Stomach (tissue), 9 donors: ENCODE measurements around the gene FADS6. TPM values are rescaled to one million over a fixed set of nuclear protein-coding genes. Genes with fewer than 3 reads are reported as not detected.

Experiments
- DNase-seq, 2 donors: peaks; one replicate each; pipeline versions ENCODE4 v3.0.0 to v3.0.0-alpha.2; 2013 to 2019
- H3K27ac ChIP-seq, 5 donors: fragments of 200-600 bp in 4 of 5; sonication (generic) in 4 of 5; one replicate each; pipeline ENCODE4 v1.5.1; 2013 to 2019; ENCODE audit warnings: mild to moderate bottlenecking in 1 of 5, moderate library complexity in 1 of 5
- H3K27me3 ChIP-seq, 3 donors: fragments of 200-600 bp; sonication (generic); one replicate each; pipeline ENCODE4 v1.5.1; 2017 to 2019; ENCODE audit warnings: mixed run types in 1 of 3
- H3K36me3 ChIP-seq, 4 donors: fragments of 200-600 bp; sonication (generic); 1 replicate in 3 of 4; 2 replicates in 1 of 4; pipeline ENCODE4 v1.5.1; 2016 to 2019
- H3K4me1 ChIP-seq, 4 donors: fragments of 200-600 bp; sonication (generic); one replicate each; pipeline ENCODE4 v1.5.1; 2016 to 2019
- H3K4me3 ChIP-seq, 4 donors: fragments of 200-600 bp; sonication (generic) in 3 of 4; one replicate each; pipeline ENCODE4 v1.5.1; 2016 to 2019; ENCODE audit warnings: mild to moderate bottlenecking in 1 of 4
- H3K9me3 ChIP-seq, 4 donors: fragments of 200-600 bp; sonication (generic); one replicate each; pipeline ENCODE4 v1.5.1; 2016 to 2019
- CTCF ChIP-seq, 7 experiments: fragments of 450-650 bp in 4 of 7; fragments of 200-600 bp in 3 of 7; sonication (generic) in 3 of 7; IDR thresholded peaks; one replicate each; pipeline ENCODE4 v1.5.1; 2016 to 2019; ENCODE audit warnings: antibody characterized with exemption in 7 of 7, control low read depth in 2 of 7, mild to moderate bottlenecking in 1 of 7
- EP300 ChIP-seq: sonication (generic); formaldehyde crosslinking; IDR thresholded peaks from one replicate; pipeline ENCODE4 v1.6.1; 2017; ENCODE audit warnings: antibody characterized with exemption
- POLR2A ChIP-seq, 4 donors: fragments of 450-650 bp; IDR thresholded peaks; one replicate each; pipeline ENCODE4 v1.6.1; 2016; ENCODE audit warnings: antibody characterized with exemption in 4 of 4, control low read depth in 2 of 4, mild to moderate bottlenecking in 1 of 4, moderate library complexity in 1 of 4
- POLR2AphosphoS5 ChIP-seq, 3 donors: sonication (generic); formaldehyde crosslinking; IDR thresholded peaks; one replicate each; pipeline ENCODE4 v1.6.1; 2016; ENCODE audit warnings: antibody characterized with exemption in 3 of 3
- WGBS, 5 donors: extraction: QIAGEN DNeasy Blood & Tissue Kit in 3 of 5; methylation state at CpG; one replicate each; pipeline versions ENCODE4 v1.1.5 to v1.1.7; 2013 to 2018; 5-methylcytosine and 5-hydroxymethylcytosine counted together
- intact Hi-C: fragments of 100-400 bp; cut with DNase I; formaldehyde crosslinking; loops from one replicate; pipeline ENCODE4 v1.15.1; 2023; ENCODE audit warnings: low total_unique reads
- polyA plus RNA-seq, 3 donors: library from polyadenylated mRNA; stranded (reverse); fragments of 200-250 nt; gene quantifications; one replicate each; pipeline ENCODE4 v1.2.3, GENCODE V29; 2013
- total RNA-seq, 5 donors: library from RNA; depleted of rRNA; stranded (reverse); fragments of >200 nt; gene quantifications; one replicate each; pipeline versions ENCODE4 v1.1.0 to v1.2.3, GENCODE V29; 2014 to 2016
- donor health status: healthy with polysubstance abuse.
- donor health status: Bipolar disorder and iron deficiency.
- donor health status: healthy.

The FADS6 gene
- total and polyA plus RNA-seq, 8 donors, result 0.50 to 1.8 TPM; not detected in 6

DNA sequence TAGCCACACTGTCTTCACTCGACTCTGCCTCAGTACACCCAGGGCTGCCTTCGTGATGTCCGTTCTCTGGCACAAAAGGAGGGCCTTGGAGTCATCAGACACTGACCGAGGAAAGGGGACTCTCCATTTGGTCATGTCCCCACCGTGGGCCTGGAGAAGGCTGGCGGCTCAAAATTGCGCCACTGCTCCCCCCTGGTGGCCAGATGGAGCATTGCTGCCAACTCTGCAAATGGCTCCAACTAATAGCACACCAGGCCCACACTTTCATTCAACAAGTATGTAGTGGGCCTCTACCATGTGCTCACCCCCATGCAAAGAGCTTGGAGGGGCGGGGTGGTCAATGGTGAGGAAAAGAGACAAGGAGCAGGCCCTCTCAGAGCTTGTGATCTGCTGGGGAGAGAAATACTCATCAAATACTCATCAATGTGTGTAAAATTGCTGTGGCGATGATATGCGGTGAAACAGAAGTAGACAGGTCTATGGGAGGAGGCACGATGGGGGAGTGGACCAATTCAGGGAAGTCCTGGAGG is 28.5 kb downstream of the FADS6 start:
- peaks cover 22 to 31% (median 24%) of the 10 kb centered on the region in 4 donors for H3K4me1 ChIP-seq
- TF ChIP-seq CTCF (IDR thresholded peaks at IDR 0.05) (peak in 6 of 7 experiments; percentile 63 to 97 (median 96)), POLR2A (IDR thresholded peaks at IDR 0.05) (no peak), EP300 (no peak), POLR2AphosphoS5 (IDR thresholded peaks at IDR 0.05) (peak in 1 of 3 donors; percentile 55)
- 22 to 26% (median 24%) methylated on average over 10 to 11 of the region's 11 CpGs for WGBS, 5 donors
- peaks cover 0 to 7% (median 0%) of the 10 kb centered on the region in 4 donors for H3K36me3 ChIP-seq
- no peaks in the 10 kb centered on the region for H3K9me3 ChIP-seq
- H3K27ac ChIP-seq, result no peak overlapping the region
- intact Hi-C loops, result loop anchor here (5.0 kb wide), 2 partner anchors 73 to 123 kb away; no protein-coding TSS in a partner anchor
- H3K4me3 ChIP-seq, result no peak overlapping the region
- H3K27me3 ChIP-seq, result peaks cover 16 to 38% (median 26%) of the 10 kb centered on the region in 3 donors
- peak; percentile 75 to 90 for DNase-seq

GRCh38 chr17:74864297-74864865 is 29.1 kb downstream of the FADS6 start:
- Histone ChIP-seq H3K27ac (no peak overlapping the region), H3K9me3 (no peaks in the 10 kb centered on the region), H3K27me3 (peaks cover 17 to 44% (median 31%) of the 10 kb centered on the region in 3 donors), H3K36me3 (peaks cover 0 to 7% (median 0%) of the 10 kb centered on the region in 4 donors), H3K4me3 (no peak overlapping the region), H3K4me1 (peaks cover 27 to 36% (median 30%) of the 10 kb centered on the region in 4 donors)
- 89 to 95% (median 92%) methylated on average over 14 to 15 of the region's 15 CpGs for WGBS, 5 donors
- no peak for TF ChIP-seq POLR2AphosphoS5 (IDR thresholded peaks at IDR 0.05)
- no peak for TF ChIP-seq CTCF (IDR thresholded peaks at IDR 0.05)
- TF ChIP-seq POLR2A (IDR thresholded peaks at IDR 0.05), result no peak
- TF ChIP-seq EP300, result no peak
- no peak for DNase-seq
- intact Hi-C loops, result loop anchor here (5.0 kb wide), 2 partner anchors 72 to 122 kb away; no protein-coding TSS in a partner anchor

DNA sequence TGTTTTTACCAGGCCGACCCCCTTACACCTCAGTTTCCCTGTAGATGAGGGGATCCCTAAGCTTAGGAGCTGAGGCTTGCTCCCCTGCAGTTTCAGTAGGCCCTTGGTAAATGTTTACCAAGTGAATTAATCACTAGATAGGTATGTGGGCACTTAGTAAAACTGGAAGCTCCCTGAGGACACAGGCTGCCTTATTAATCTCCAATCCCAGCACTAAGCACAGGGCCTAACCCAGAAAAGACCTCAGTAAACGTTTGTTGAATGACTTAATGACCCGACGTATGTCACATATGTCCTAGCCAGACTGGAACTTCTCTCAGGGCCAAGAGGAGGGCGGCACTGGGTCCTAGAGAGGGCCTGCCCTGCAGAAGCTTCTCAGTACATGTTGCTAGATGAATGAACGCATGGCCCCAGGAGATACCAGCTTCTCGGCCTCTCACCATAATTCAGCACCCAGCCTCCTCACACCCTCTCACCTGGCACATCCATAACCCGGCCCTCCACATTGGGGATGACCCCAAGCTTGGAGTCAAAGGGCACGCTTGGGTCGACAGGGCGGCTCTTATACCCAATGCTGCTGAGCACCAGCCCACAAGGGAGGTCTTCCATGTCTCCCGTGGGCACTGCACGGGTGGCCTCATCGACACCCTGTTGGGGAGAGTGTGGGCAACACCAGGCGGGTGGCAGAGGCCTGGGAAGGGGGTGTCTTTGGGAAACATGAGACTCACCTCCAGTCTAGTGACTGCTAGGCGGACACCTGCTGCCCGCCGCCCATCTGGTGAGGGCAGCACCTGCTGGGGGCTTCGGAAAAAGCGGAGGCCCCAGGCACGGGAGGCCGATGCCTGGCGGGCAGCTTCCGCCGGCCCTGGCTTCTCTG is 29.8 kb downstream of the FADS6 start:
- Histone ChIP-seq H3K4me3 (no peak overlapping the region), H3K27ac (no peak overlapping the region), H3K36me3 (peaks cover 0 to 7% (median 0%) of the 10 kb centered on the region in 4 donors), H3K4me1 (peaks cover 28 to 39% (median 34%) of the 10 kb centered on the region in 4 donors), H3K27me3 (peaks cover 17 to 51% (median 39%) of the 10 kb centered on the region in 3 donors), H3K9me3 (no peaks in the 10 kb centered on the region)
- 81 to 92% (median 88%) methylated on average over 18 to 25 of the region's 25 CpGs for WGBS, 5 donors
- TF ChIP-seq EP300, result no peak
- TF ChIP-seq POLR2AphosphoS5 (IDR thresholded peaks at IDR 0.05), result no peak
- no peak for TF ChIP-seq CTCF (IDR thresholded peaks at IDR 0.05)
- no peak for TF ChIP-seq POLR2A (IDR thresholded peaks at IDR 0.05)
- no peak for DNase-seq
- intact Hi-C loops, result loop anchor here (5.0 kb wide), 2 partner anchors 71 to 121 kb away; no protein-coding TSS in a partner anchor

GRCh38 chr17:74862919-74863318 is 30.5 kb downstream of the FADS6 start:
- DNase-seq, result no peak
- intact Hi-C loops, result loop anchor here (5.0 kb wide), 2 partner anchors 71 to 121 kb away; no protein-coding TSS in a partner anchor
- Histone ChIP-seq H3K27me3 (peaks cover 17 to 59% (median 44%) of the 10 kb centered on the region in 3 donors), H3K27ac (no peak overlapping the region), H3K4me1 (peaks cover 28 to 39% (median 34%) of the 10 kb centered on the region in 4 donors), H3K9me3 (no peaks in the 10 kb centered on the region), H3K36me3 (peaks cover 0 to 7% (median 0%) of the 10 kb centered on the region in 4 donors), H3K4me3 (no peak overlapping the region)
- TF ChIP-seq POLR2AphosphoS5 (IDR thresholded peaks at IDR 0.05), result no peak
- TF ChIP-seq EP300, result no peak
- no peak for TF ChIP-seq CTCF (IDR thresholded peaks at IDR 0.05)
- no peak for TF ChIP-seq POLR2A (IDR thresholded peaks at IDR 0.05)
- WGBS, 5 donors, result 81 to 92% (median 84%) methylated on average over 3 to 6 of the region's 6 CpGs
